T-helper 22 cell (primary cell): ENCODE measurements around the gene RNF11.

Experiments
- DNase-seq: peaks from one replicate; pipeline ENCODE4 v3.0.0-alpha.2; 2020; ENCODE audit warnings: low read depth

Gene RNF11

DNA sequence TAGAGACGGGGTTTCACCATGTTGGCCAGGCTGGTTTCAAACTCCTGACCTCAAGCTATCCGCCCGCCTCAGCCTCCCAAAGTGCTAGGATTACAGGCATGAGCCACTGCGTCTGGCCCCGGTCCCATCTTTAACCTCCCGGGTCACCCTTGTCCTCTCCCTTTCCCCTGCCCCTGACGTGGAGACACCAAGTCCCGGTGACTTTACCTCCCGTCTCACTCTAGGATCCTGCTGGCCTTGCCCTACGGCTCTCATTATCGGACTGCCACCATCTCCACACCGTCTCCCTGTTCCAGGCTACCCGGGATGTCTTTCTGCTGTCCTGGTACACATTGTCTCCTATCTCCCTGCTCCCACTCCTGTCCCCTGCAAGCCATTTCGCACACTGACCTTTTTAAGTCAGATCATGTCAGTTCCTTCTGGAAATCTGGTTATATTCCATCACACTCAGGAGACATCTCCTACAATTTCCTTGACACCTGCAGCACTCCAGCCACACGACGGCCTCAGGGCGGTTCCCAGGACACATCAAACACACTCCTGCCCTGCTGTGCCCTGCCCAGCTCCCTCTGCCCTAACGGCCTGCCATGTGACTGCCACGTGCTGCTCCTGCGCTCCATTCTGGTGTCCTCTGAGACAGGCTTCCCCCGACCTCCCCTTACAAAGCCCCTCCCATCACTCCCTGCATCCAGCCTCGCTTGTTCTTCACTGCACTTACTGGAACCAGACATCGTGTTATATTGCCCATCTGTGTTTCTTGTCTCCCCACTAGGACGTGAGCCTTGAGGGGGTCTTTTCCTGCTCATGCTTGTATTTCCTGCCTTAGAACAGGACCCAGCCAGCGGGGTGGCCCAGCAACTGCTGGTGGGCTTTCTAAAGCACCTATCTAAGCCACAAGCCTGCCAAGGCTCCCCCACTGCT is 61.6 kb downstream of the RNF11 start:
- no peak for DNase-seq

- DNase-seq = no peak
Measured at GRCh38 chr1:51298322-51298705, 62.2 kb downstream of the RNF11 start.

DNA sequence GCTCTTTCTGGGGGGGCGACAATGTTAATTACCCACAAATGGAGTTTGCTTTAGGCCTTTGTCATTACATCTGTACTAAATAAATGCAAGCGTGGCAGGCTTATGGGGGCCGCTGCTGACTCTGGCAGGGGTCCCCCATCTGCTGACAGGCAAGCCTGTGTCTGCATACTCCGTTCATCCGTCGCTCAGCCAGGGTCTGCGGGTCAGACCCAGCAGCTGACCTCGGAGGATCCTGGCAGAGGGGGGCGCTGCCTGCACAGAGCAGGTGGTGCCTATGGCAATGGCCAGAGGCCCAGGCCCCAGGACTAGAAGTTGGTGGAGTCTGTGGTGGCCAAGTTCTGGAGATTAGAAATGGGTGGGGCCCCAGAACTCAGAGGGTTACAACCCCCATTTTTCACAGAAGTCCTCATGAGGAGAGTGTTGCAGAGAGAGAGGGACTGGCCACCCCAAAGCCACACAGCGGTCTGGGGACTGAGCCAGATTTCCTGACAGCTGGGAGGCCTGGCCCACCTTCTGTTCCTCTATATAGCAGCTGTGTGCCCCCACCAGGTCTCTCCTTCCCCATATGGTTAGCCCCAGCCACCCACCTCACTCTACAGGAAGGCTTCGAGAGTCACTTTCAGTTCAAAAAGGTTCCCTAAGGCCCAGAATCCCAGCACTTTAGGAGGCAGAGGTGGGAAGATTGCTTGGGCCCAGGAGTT is 63.3 kb downstream of the RNF11 start:
- no peak for DNase-seq

DNA sequence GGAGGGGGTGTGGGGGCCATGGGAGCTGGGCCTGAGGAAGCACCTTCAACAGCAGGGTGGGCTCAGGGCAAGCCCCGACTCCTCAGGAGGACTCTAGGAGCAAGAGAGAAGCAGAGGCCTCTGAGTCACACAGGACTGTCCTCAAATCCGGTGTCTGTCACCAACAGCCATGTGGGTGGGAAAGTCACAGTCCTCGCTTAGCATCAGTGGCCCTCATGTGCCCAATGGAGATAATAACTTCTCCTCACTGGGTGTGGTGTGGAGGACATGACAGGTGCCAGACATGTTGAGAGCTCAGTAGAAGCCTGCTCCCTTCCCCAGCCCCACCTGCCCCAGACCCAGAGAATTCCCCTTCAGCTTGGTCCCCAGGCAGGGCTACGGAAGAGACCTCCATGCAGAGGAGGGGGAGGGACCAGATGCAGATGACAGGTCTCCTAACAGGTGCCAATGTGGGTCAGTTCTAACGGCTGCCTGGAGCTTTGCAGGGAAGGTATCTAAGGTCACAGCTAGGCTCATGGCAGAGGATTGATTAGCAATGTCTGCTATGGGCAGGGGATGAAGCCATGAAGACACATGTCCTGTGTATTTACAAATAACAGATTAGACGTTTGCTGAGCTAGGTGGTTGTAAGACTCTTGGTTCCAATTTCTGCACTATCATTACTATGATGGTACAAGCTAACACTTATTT is 64.1 kb downstream of the RNF11 start:
- no peak for DNase-seq

DNA sequence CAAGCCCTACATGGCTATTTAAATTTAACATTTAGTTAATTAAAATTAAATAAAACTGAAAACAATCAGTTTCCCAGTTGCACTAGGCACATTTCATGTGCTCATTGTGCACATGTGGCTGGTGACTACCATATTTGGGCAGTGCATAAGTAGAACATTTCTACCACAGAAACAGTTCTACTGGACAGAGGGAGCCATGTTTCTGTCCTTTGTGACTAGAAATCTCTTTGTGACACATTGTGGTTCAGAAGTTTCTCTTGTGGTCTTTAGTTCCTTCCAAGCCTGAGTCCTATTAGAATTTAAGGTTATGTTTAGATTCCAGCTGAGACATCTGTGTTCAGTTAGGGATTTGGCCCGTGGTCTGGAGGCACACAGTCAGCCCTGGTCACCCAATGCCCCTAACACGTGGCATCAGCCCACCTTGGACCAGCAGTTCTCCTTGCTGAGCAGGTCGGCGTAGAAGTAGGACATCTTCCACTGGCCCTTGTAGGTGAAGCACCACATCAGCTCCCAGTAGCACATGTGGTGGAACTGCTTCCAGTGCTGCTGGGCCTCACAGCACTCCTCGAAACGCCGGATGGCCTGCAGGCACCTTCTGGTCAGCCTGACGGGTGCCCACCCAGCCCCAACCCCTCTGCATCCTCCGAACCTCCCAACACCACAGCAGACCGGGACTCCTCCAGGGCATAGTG is 65.2 kb downstream of the RNF11 start:
- DNase-seq = no peak

DNA sequence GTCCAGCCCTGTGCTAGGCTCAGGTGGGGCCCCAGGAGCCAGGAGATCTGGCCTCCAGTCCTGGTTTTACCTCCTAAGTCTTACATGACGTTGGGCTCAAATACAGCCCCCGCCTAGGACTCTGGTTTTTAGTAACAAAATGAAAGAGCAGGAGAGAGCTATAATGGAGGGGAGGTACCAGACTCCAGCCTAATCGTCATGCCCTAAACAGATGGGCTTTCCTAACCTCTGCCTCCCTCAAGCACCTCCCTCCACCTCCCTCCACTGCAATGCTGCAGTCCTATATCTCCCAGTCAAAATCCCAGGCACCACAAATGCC is 65.7 kb downstream of the RNF11 start:
- DNase-seq = no peak

- no peak for DNase-seq
Measured at GRCh38 chr1:51302270-51302669, 66.2 kb downstream of the RNF11 start.

DNA sequence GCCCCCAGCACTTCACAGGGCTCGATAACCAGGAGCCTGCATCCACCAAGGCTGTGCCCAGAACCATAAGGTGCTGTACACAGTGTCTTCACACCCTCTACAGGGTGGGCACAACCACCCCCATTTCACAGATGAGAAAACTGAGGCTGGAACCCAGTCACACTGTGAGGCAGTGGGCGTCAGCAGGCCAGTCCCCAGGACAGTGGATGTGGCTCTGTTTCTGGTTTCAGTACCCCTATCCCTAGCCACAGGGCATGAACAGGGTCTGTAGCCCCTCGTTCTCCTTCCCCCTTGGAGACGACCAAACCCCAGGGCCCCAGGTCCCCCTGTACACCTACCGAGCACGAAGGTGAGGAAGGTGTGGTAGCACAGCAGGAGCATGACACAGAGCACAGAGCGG is 66.7 kb downstream of the RNF11 start:
- DNase-seq = no peak

GRCh38 chr1:51303315-51303714 is 67.2 kb downstream of the RNF11 start:
- DNase-seq = no peak

GRCh38 chr1:51303751-51304251 is 67.7 kb downstream of the RNF11 start:
- no peak for DNase-seq

DNA sequence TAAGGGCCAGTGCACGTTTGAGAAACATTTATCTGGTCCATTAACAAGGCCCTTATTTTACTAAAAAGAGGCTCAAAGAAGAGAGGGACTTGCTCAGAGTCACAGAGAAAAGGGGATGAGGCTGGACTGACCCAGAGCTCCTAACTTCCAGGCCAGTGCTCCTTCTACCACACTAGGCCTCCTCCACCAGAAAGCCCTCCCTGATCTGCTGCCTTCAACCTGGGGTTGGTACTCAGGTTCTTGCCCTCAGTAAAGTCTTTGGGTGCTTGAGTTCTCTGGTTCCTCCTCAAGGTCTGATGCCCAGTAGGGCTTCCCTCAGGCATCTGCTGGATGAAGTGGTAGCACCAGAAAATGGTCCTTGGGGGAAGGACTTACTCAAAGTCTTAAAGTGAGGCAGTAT is 68.3 kb downstream of the RNF11 start:
- DNase-seq = no peak

DNA sequence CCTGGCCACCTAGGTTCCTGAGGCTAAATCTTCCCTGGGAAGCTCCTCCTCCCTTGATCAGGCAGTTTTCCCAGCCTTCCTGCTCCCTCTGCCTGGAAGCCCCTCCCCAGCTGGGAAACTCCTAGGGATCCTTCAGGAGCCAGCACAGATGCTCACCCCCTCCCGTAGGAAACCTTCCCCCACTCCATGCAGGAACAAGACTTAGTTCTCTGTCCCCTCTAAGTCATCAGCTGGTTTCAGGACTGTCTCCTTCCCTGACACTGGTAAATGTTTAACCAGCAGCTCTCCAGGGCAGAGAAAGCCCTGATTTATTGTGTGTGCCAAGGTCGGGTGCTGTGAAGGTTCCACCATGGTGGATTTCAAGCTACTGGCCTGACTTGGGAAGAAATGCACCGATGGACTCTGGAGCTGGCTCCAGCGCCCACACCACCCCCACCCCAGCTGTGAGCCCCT is 69.3 kb downstream of the RNF11 start:
- no peak for DNase-seq

DNA sequence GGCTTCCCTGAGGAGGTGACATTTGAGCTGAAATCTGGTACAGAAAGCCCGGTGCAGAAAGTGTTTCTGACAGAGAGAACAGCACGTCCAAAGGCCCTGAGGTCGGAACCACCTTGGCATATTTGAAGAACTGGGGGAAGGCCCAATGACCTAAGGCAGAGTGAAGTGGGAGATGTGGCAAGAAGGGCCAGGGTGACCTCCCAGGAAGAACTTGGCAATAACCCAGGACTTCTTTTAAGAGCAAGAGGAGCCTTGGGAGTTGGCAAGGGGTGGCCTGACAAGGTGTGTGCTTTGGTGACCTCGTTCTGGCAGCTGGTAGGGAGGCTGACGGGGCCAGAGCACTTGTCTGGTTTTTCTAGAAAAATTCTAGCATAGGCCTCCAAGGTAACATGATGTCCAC is 70.9 kb downstream of the RNF11 start:
- no peak for DNase-seq

- no peak for DNase-seq
Measured at GRCh38 chr1:51308636-51309035, 72.6 kb downstream of the RNF11 start.

- DNase-seq = no peak
Measured at GRCh38 chr1:51309291-51309690, 73.2 kb downstream of the RNF11 start.

DNA sequence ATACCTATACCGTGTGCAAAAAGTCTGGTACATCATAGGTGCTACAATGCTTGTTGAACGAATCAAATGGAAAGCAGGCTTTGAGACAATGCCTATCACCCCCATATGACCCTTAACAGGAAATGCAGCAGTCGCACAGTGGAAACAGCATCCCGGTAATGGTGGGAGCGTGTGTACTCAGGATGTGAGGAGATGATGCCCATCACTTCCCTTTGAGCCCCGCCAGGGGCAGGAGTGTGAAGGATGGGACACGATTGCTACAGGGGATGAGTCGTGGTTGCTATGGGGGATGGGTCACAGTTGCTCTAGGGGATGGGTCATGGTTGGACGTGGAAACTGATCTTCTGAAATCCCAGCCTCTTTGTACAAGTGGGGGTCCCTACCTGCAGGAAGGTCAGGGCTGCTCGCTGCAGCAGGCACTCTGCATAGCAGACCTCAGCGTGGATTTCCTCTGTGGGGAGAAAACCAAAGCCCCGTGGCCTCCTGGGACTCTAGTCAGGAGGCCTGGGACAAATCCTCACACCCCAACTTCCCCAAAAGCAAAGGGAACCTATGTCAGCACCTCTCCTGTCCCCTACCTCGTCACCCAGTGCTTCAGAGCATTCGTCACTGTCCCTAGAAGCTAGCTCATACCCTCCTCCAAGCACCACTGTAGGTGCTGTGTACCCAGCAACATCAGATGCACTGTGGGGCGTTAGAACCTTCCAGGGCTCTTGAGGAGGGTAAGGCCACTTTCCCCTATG is 75.0 kb downstream of the RNF11 start:
- DNase-seq = no peak

DNA sequence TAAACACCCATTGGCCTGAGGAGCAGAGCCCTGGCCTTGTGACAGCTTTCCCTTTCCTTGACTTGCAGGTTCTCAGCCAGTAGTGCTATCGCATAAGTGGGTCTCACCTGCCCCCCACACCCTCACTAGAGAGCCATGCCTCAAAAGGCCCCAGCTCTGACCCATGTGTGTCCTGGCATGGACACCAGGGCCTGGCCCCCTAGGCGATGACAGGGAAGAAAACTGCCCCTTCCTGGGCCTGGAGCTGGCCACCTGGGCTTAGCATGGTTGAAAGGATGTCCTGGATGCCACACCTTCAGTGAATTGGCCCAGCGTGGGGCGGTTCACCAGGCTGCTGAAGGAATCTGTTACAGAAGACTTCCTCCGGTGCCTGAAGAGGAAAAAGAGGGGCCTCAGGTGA is 75.8 kb downstream of the RNF11 start:
- no peak for DNase-seq

DNA sequence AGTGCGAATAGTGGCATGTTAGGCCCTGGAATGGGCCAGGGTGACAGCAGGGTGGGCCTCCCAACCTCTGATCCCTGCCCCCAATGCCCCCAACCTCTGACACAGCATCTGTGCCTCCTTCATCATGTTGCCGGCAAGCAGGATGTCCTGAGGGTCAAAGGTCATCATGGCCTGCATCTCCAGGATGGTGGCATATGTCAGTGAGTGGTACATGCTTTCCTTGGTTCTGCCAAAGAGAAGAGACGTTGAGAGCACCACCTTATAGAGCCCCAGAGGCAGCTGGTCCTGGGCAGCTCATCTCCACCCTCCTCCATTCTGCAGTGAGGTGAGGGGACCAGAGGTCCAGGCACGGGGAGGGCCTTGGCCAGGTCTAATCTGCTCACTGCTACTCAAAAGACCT is 76.6 kb downstream of the RNF11 start:
- no peak for DNase-seq

GRCh38 chr1:51313268-51313852 is 77.3 kb downstream of the RNF11 start:
- DNase-seq = no peak

GRCh38 chr1:51313961-51314777 is 78.1 kb downstream of the RNF11 start:
- no peak for DNase-seq
